H1 (cell line): ENCODE data around the gene PRMT3. TPM values are rescaled to one million over a fixed set of nuclear protein-coding genes. Genes with fewer than 3 reads are reported as not detected.

Experiments
- CTCF ChIA-PET: fragments of 300-600 bp; sonication (Branson Sonifier 250); formaldehyde crosslinking; loops from one replicate; lab custom pipeline; 2021; ENCODE audit not compliant: partially characterized antibody; lab: Charles Lee
- POLR2A ChIA-PET: fragments of 300-600 bp; sonication (Branson Sonifier 250); formaldehyde crosslinking; loops from one replicate; lab custom pipeline; 2021; ENCODE audit warnings: inconsistent platforms; ENCODE audit not compliant: partially characterized antibody; lab: Charles Lee
- DNase-seq, 2 experiments: peaks; one replicate each; pipeline versions ENCODE4 v3.0.0 to v3.0.0-alpha.2; 2010 to 2022; ENCODE audit warnings: low spot score in 2 of 2, low read depth in 1 of 2, mixed read lengths in 1 of 2
- FAIRE-seq: peaks from 2 replicates; lab custom pipeline; 2011; peaks lifted over from hg19 to GRCh38; lab: Jason Lieb, UNC
- H2AFZ ChIP-seq: 2 replicates; pipeline ENCODE4 v1.8.1; 2012; ENCODE audit warnings: low read length, inconsistent platforms
- H2AK5ac ChIP-seq: 2 replicates; pipeline ENCODE4 v1.6.1; 2013; ENCODE audit warnings: low read depth, low read length
- H2BK120ac ChIP-seq: replicated peaks from 2 replicates; pipeline ENCODE3; 2013; ENCODE audit warnings: low read depth, low read length, inconsistent platforms
- H2BK12ac ChIP-seq: 2 replicates; pipeline ENCODE4 v1.6.1; 2013; ENCODE audit warnings: low read depth, low read length
- H2BK15ac ChIP-seq: 2 replicates; pipeline ENCODE4 v1.6.1; 2013; ENCODE audit warnings: low read length
- H2BK20ac ChIP-seq: 2 replicates; pipeline ENCODE4 v1.6.1; 2013; ENCODE audit warnings: low read length
- H2BK5ac ChIP-seq: 2 replicates; pipeline ENCODE4 v1.6.1; 2013; ENCODE audit warnings: low read depth, low read length
- H3K14ac ChIP-seq: 2 replicates; pipeline ENCODE4 v1.6.1; 2013; ENCODE audit warnings: inconsistent platforms; ENCODE audit not compliant: insufficient read length
- H3K18ac ChIP-seq: 2 replicates; pipeline ENCODE4 v1.6.1; 2013; ENCODE audit warnings: low read length; ENCODE audit errors: extremely low read depth
- H3K23ac ChIP-seq: 2 replicates; pipeline ENCODE4 v1.6.1; 2013; ENCODE audit warnings: inconsistent platforms; ENCODE audit not compliant: insufficient read length
- H3K23me2 ChIP-seq: 2 replicates; pipeline ENCODE4 v1.6.1; 2013; ENCODE audit warnings: low read depth, low read length
- H3K27ac ChIP-seq: 2 replicates; pipeline ENCODE4 v1.6.1; 2011; ENCODE audit warnings: low read depth, low read length, inconsistent platforms
- H3K27me3 ChIP-seq, 4 experiments: replicated peaks in 1 of 4; 1 replicate in 1 of 4; 2 replicates in 3 of 4; pipeline versions ENCODE4 v1.6.1 to v1.8.1; 2011 to 2013; ENCODE audit warnings: low read length in 3 of 4, mild to moderate bottlenecking in 3 of 4, inconsistent platforms in 2 of 4, mixed read lengths in 2 of 4, moderate library complexity in 1 of 4; ENCODE audit not compliant: control insufficient read depth in 3 of 4, insufficient read depth in 3 of 4; ENCODE audit errors: extremely low read depth in 1 of 4
- H3K36me3 ChIP-seq, 4 experiments: 2 replicates each; pipeline versions ENCODE4 v1.6.1 to v1.8.1; 2011 to 2013; ENCODE audit warnings: mild to moderate bottlenecking in 4 of 4, low read length in 3 of 4, moderate library complexity in 2 of 4, control low read depth in 1 of 4, inconsistent platforms in 1 of 4; ENCODE audit not compliant: insufficient read depth in 4 of 4, control insufficient read depth in 2 of 4
- H3K4ac ChIP-seq: replicated peaks from 2 replicates; pipeline ENCODE3; 2013; ENCODE audit warnings: low read length, low read depth, mixed read lengths, inconsistent platforms; ENCODE audit not compliant: insufficient read length
- H3K4me1 ChIP-seq, 4 experiments: replicated peaks in 1 of 4; 1 replicate in 1 of 4; 2 replicates in 3 of 4; pipeline versions ENCODE4 v1.6.1 to v1.8.1; 2011 to 2013; ENCODE audit warnings: low read length in 3 of 4, inconsistent platforms in 2 of 4, mixed read lengths in 1 of 4; ENCODE audit not compliant: insufficient read depth in 4 of 4, control insufficient read depth in 3 of 4
- H3K4me2 ChIP-seq, 2 experiments: 2 replicates each; pipeline versions ENCODE4 v1.6.1 to v1.8.1; 2011 to 2013; ENCODE audit warnings: low read depth in 2 of 2, low read length in 2 of 2, control low read depth in 1 of 2, inconsistent platforms in 1 of 2, mild to moderate bottlenecking in 1 of 2; ENCODE audit not compliant: insufficient read depth in 1 of 2
- H3K4me3 ChIP-seq, 4 experiments: fragments of 200-600, 300-600 bp in 1 of 4; sonication (generic), shearing (Covaris generic), sonication (Bioruptor Twin) in 1 of 4; 2 replicates each; pipeline versions ENCODE4 v1.5.1 to v1.8.1; 2011 to 2016; ENCODE audit warnings: low read length in 4 of 4, low read depth in 3 of 4, control low read depth in 2 of 4, inconsistent platforms in 2 of 4, mild to moderate bottlenecking in 2 of 4, mixed read lengths in 1 of 4, moderate library complexity in 1 of 4; ENCODE audit not compliant: insufficient read depth in 2 of 4; ENCODE audit errors: extremely low read depth in 1 of 4
- H3K56ac ChIP-seq: replicated peaks from 2 replicates; pipeline ENCODE3; 2013; ENCODE audit warnings: low read depth, mild to moderate bottlenecking, mixed read lengths, low read length, inconsistent platforms; ENCODE audit not compliant: insufficient read length
- H3K79me1 ChIP-seq: 2 replicates; pipeline ENCODE4 v1.6.1; 2013; ENCODE audit warnings: low read depth, low read length, control low read depth
- H3K79me2 ChIP-seq, 2 experiments: 2 replicates each; pipeline versions ENCODE4 v1.6.1 to v1.8.1; 2012 to 2013; ENCODE audit warnings: low read length in 2 of 2, mild to moderate bottlenecking in 2 of 2, inconsistent platforms in 1 of 2; ENCODE audit not compliant: insufficient read depth in 2 of 2, control insufficient read depth in 1 of 2
- H3K9ac ChIP-seq, 4 experiments: replicated peaks in 1 of 4; 1 replicate in 1 of 4; 2 replicates in 3 of 4; pipeline versions ENCODE4 v1.6.1 to v1.8.1; 2011 to 2013; ENCODE audit warnings: low read depth in 3 of 4, low read length in 3 of 4, control low read depth in 2 of 4, mild to moderate bottlenecking in 2 of 4, moderate library complexity in 2 of 4, inconsistent platforms in 1 of 4; ENCODE audit errors: extremely low read depth in 1 of 4
- H3K9me3 ChIP-seq, 2 experiments: 2 replicates each; pipeline versions ENCODE4 v1.6.1 to v1.8.1; 2012 to 2013; ENCODE audit warnings: mild to moderate bottlenecking in 2 of 2, moderate library complexity in 2 of 2, control low read depth in 1 of 2, inconsistent platforms in 1 of 2, low read depth in 1 of 2, low read length in 1 of 2, mixed read lengths in 1 of 2; ENCODE audit not compliant: insufficient read depth in 2 of 2
- H4K20me1 ChIP-seq, 2 experiments: replicated peaks in 1 of 2; 2 replicates each; pipeline versions ENCODE3 to v1.8.1; 2011 to 2013; ENCODE audit warnings: inconsistent platforms in 2 of 2, low read length in 2 of 2, mild to moderate bottlenecking in 1 of 2; ENCODE audit not compliant: insufficient read depth in 2 of 2, control insufficient read depth in 1 of 2
- H4K5ac ChIP-seq: 2 replicates; pipeline ENCODE4 v1.6.1; 2013; ENCODE audit warnings: low read length, low read depth, mixed read lengths, inconsistent platforms; ENCODE audit not compliant: insufficient read length
- H4K8ac ChIP-seq: 2 replicates; pipeline ENCODE4 v1.8.0; 2013; ENCODE audit warnings: mild to moderate bottlenecking, moderate library complexity, low read length, inconsistent platforms; ENCODE audit not compliant: insufficient read depth; ENCODE audit errors: extremely low read depth
- H4K91ac ChIP-seq: replicated peaks from 2 replicates; pipeline ENCODE3; 2013; ENCODE audit warnings: low read length, mixed read lengths, inconsistent platforms; ENCODE audit not compliant: insufficient read length
- CTBP2 ChIP-seq: IDR thresholded peaks from 2 replicates; pipeline ENCODE4 v1.7.0; 2011; ENCODE audit warnings: borderline replicate concordance, mild to moderate bottlenecking, moderate library complexity, mixed read lengths, low read length; ENCODE audit not compliant: insufficient read depth, insufficient read length
- CTCF ChIP-seq, 3 experiments: IDR thresholded peaks; 1 replicate in 2 of 3; 2 replicates in 1 of 3; pipeline versions ENCODE4 v1.5.1 to v1.6.1; 2011; ENCODE audit warnings: low read length in 3 of 3, mild to moderate bottlenecking in 3 of 3, inconsistent platforms in 2 of 3, low read depth in 1 of 3, moderate library complexity in 1 of 3; ENCODE audit not compliant: insufficient read depth in 1 of 3; ENCODE audit errors: control extremely low read depth in 1 of 3
- HDAC2 ChIP-seq, 2 experiments: fragments of 300-600 bp in 1 of 2; sonication (generic) in 1 of 2; IDR thresholded peaks; 2 replicates each; pipeline ENCODE4 v1.6.1; 2011 to 2012; ENCODE audit warnings: low read depth in 2 of 2, low read length in 2 of 2, mild to moderate bottlenecking in 2 of 2, moderate library complexity in 2 of 2, borderline replicate concordance in 1 of 2, inconsistent platforms in 1 of 2
- RAD21 ChIP-seq, 2 experiments: IDR thresholded peaks in 1 of 2; conservative IDR thresholded peaks in 1 of 2; 2 replicates each; pipeline ENCODE4 v1.6.1; 2011; ENCODE audit warnings: low read depth in 2 of 2, low read length in 2 of 2, improper control_type of control experiment in 1 of 2, inconsistent platforms in 1 of 2, mild to moderate bottlenecking in 1 of 2, moderate library complexity in 1 of 2
- WGBS, 2 experiments: shearing (Covaris generic) in 1 of 2; methylation state at CpG; one replicate each; pipeline versions ENCODE4 v1.1.6 to v1.1.7; 2013 to 2015; ENCODE audit warnings: low lambda C conversion rate in 2 of 2, mixed read lengths in 2 of 2, inconsistent platforms in 1 of 2, low coverage in 1 of 2, missing lambda C conversion rate in 1 of 2; ENCODE audit not compliant: insufficient replicate concordance in 2 of 2, insufficient coverage in 1 of 2, insufficient read length in 1 of 2; ENCODE audit errors: extremely low coverage in 1 of 2, missing lambda C conversion rate in 1 of 2; 5-methylcytosine and 5-hydroxymethylcytosine counted together
- polyA plus RNA-seq, 7 experiments: library from polyadenylated mRNA; depleted of rRNA in 3 of 7; stranded (reverse) in 5 of 7; unstranded in 2 of 7; fragments of >200 nt in 5 of 7; fragments of 200-250 nt in 2 of 7; gene quantifications; 1 replicate in 5 of 7; 2 replicates in 1 of 7; 4 replicates in 1 of 7; pipeline versions ENCODE4 v1.2.1 to v1.2.3, GENCODE V29; 2011 to 2013; ENCODE audit warnings: missing spikeins in 2 of 7, mixed read lengths in 2 of 7
- total RNA-seq: library from RNA; stranded (reverse); fragmentation: NEBNext Ultra II Directional; extraction: Animal tissue kit (Norgen Biotek cat#: 25700); gene quantifications from 2 replicates; pipeline ENCODE4 v1.2.1, GENCODE V29; 2021

The PRMT3 gene
- total and polyA plus RNA-seq, 2 of the 8 experiments (the other 6 are each of a cell fraction or from before 2014, with no cell fraction given), result 11.2 to 26.5 TPM

GRCh38 chr11:20443596-20443995, 56.1 kb downstream of the PRMT3 start:
- 67% methylated on average over 3 of the region's 3 CpGs; no CpG with 5 or more reads in 1 of the 2 experiments for WGBS, 2 experiments
- TF ChIP-seq CTCF (IDR thresholded peaks at IDR 0.05; ENCODE audit: control extremely low read depth in 1 of 3, insufficient read depth in 1 of 3, low read depth in 1 of 3, low read length in 3 of 3) (peak in 2 of 3 experiments; percentile 23 to 33; a peak in 2 of 4 replicates), CTBP2 (no peak), RAD21 (IDR thresholded peaks at IDR 0.05 in 1 of 2, conservative IDR thresholded peaks at IDR 0.05 in 1 of 2; ENCODE audit: low read depth in 2 of 2, low read length in 2 of 2) (peak; percentile 44 to 46), HDAC2 (IDR thresholded peaks at IDR 0.05; ENCODE audit: borderline replicate concordance in 1 of 2, low read depth in 2 of 2, low read length in 2 of 2) (no peak)
- Histone ChIP-seq H3K23ac (no peak overlapping the region), H3K27me3 (no peaks in the 10 kb centered on the region), H3K4me2 (no peak overlapping the region), H2AFZ (no peak overlapping the region), H3K4ac (no peak overlapping the region), H2BK5ac (no peak overlapping the region), H3K79me2 (no peaks in the 10 kb centered on the region), H3K4me3 (no peak overlapping the region), H4K91ac (no peak overlapping the region), H4K5ac (no peak overlapping the region), H3K9ac (no peak overlapping the region), H3K36me3 (no peaks in the 10 kb centered on the region), H3K79me1 (no peaks in the 10 kb centered on the region), H2BK20ac (no peak overlapping the region), H3K18ac (no peak overlapping the region), H3K9me3 (no peaks in the 10 kb centered on the region), H2BK15ac (no peak overlapping the region), H3K23me2 (no peaks in the 10 kb centered on the region), H3K27ac (no peak overlapping the region), H3K4me1 (peaks cover 0 to 2% (median 0%) of the 10 kb centered on the region in 4 experiments; a peak in 1 of 7 replicates), H2BK120ac (no peak overlapping the region), H2AK5ac (no peak overlapping the region), H4K20me1 (no peaks in the 10 kb centered on the region), H2BK12ac (no peak overlapping the region), H4K8ac (no peak overlapping the region), H3K56ac (no peak overlapping the region), H3K14ac (no peak overlapping the region)
- DNase-seq (no peak), FAIRE-seq (peak; percentile 32)
- ChIA-PET CTCF (interaction anchor here (0.6 to 2.0 kb wide), 19 partner anchors 9 to 324 kb away, joined by 3 to 7 read pairs (median 4); no protein-coding TSS in a partner anchor), POLR2A (no interaction called here)
